Stimulated activated CD4-positive, alpha-beta T cell treated with anti-CD3 and anti-CD28 coated beads, Interleukin-12 subunit alpha, Interleukin-12 subunit beta, amount 100 ng/mL, for 24 hours (primary cell): ENCODE measurements around the gene LRCOL1.

ENCODE experiments used
- DNase-seq, 2 experiments: peaks; one replicate each; pipeline ENCODE4 v3.0.0-alpha.2; 2020; ENCODE audit warnings: low read depth in 2 of 2

The LRCOL1 gene

GRCh38 chr12:132610051-132610759 lies at the start of gene LRCOL1:
Gene LRCOL1 (minus strand): TSS chr12:132610582. CDS start chr12:132606251, 4,331 bp downstream.
- no peak for DNase-seq

GRCh38 chr12:132660052-132660451 lies 49.7 kb upstream of the LRCOL1 start:
- no peak for DNase-seq

GRCh38 chr12:132659146-132659545 lies 48.8 kb upstream of the LRCOL1 start:
- DNase-seq: no peak

- DNase-seq: no peak
Observed at GRCh38 chr12:132658149-132658894, 47.9 kb upstream of the LRCOL1 start.

- DNase-seq: no peak
Observed at GRCh38 chr12:132657004-132657727, 46.8 kb upstream of the LRCOL1 start.

- DNase-seq: no peak
Observed at GRCh38 chr12:132653567-132654290, 43.3 kb upstream of the LRCOL1 start.

GRCh38 chr12:132651444-132652100 lies 41.2 kb upstream of the LRCOL1 start:
- DNase-seq: no peak

GRCh38 chr12:132649226-132649945 lies 39.0 kb upstream of the LRCOL1 start:
- no peak for DNase-seq

GRCh38 chr12:132648616-132649225 lies 38.3 kb upstream of the LRCOL1 start:
- no peak for DNase-seq

GRCh38 chr12:132647858-132648257 lies 37.5 kb upstream of the LRCOL1 start:
- DNase-seq: no peak

- DNase-seq: no peak
Observed at GRCh38 chr12:132646850-132647249, 36.5 kb upstream of the LRCOL1 start.

- no peak for DNase-seq
Observed at GRCh38 chr12:132642846-132643835, 32.8 kb upstream of the LRCOL1 start.

- DNase-seq: no peak
Observed at GRCh38 chr12:132641811-132642650, 31.6 kb upstream of the LRCOL1 start.

- DNase-seq: no peak
Observed at GRCh38 chr12:132640936-132641335, 30.6 kb upstream of the LRCOL1 start.

GRCh38 chr12:132639956-132640520 lies 29.7 kb upstream of the LRCOL1 start:
- DNase-seq: no peak

- no peak for DNase-seq
Observed at GRCh38 chr12:132638541-132639408, 28.4 kb upstream of the LRCOL1 start.

GRCh38 chr12:132637811-132638210 lies 27.4 kb upstream of the LRCOL1 start:
- DNase-seq: no peak
